Suprapubic skin (tissue), 4 donors: ENCODE data around the gene LRP11. TPM values are rescaled to one million over a fixed set of nuclear protein-coding genes. Genes with fewer than 3 reads are reported as not detected.

Experiments
- DNase-seq, 2 donors: peaks; one replicate each; pipeline ENCODE4 v3.0.0-alpha.2; 2019; ENCODE audit warnings: low spot score in 2 of 2
- H3K27ac ChIP-seq: fragments of 200-600 bp; sonication (generic); one replicate; pipeline ENCODE4 v1.5.1; 2019
- H3K27me3 ChIP-seq: fragments of 200-600 bp; sonication (generic); one replicate; pipeline ENCODE4 v1.5.1; 2019
- H3K36me3 ChIP-seq: fragments of 200-600 bp; sonication (generic); one replicate; pipeline ENCODE4 v1.5.1; 2019
- H3K4me1 ChIP-seq: fragments of 200-600 bp; sonication (generic); one replicate; pipeline ENCODE4 v1.5.1; 2019
- H3K4me3 ChIP-seq: fragments of 200-600 bp; sonication (generic); one replicate; pipeline ENCODE4 v1.5.1; 2019; ENCODE audit warnings: mild to moderate bottlenecking
- H3K9me3 ChIP-seq: fragments of 200-600 bp; sonication (generic); one replicate; pipeline ENCODE4 v1.5.1; 2019
- EP300 ChIP-seq: sonication (generic); formaldehyde crosslinking; IDR thresholded peaks from one replicate; pipeline ENCODE4 v1.6.1; 2017; ENCODE audit warnings: antibody characterized with exemption
- POLR2A ChIP-seq, 2 donors: fragments of 450-650 bp; IDR thresholded peaks; one replicate each; pipeline ENCODE4 v1.6.1; 2017; ENCODE audit warnings: antibody characterized with exemption in 2 of 2, mild to moderate bottlenecking in 2 of 2, moderate library complexity in 2 of 2
- POLR2AphosphoS5 ChIP-seq, 3 donors: sonication (generic); formaldehyde crosslinking; IDR thresholded peaks; one replicate each; pipeline ENCODE4 v1.6.1; 2017; ENCODE audit warnings: antibody characterized with exemption in 3 of 3
- WGBS: methylation state at CpG from one replicate; pipeline ENCODE4 v1.1.5; 2018; 5-methylcytosine and 5-hydroxymethylcytosine counted together
- total RNA-seq, 4 donors: library from RNA; depleted of rRNA; stranded (reverse); fragments of >200 nt; gene quantifications; one replicate each; pipeline ENCODE4 v1.1.0, GENCODE V29; 2016
- TF ChIP-seq, protein P1 (sequence below), 2 donors: fragments of 200-600 bp in 1 of 2; fragments of 450-650 bp in 1 of 2; sonication (generic) in 1 of 2; IDR thresholded peaks; one replicate each; pipeline ENCODE4 v1.5.1; 2016 to 2019; ENCODE audit warnings: antibody characterized with exemption in 2 of 2, mild to moderate bottlenecking in 1 of 2, moderate library complexity in 1 of 2

Gene LRP11
- total RNA-seq, 4 donors from 2014 or later = 43.6 to 77.2 (median 68.4) TPM

DNA sequence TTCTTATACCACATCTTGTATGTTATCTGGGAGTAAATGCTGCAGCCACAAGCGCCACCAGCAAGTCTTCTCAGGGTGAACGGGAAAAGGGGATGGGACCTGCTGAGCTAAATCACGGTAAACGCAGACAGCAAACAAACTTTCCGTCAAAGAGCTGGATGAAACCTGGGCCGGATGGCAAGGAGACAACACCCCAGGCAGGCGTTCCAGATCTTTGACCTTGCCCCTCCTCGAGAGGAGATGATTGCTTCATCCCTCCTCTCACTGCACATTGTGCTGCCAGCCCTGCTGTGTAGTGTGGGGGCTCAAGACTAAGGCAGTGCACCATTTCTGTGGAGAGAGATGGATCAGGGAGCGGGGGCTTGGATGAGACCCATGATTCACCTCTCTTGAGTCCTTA is 23.9 kb upstream of the LRP11 start:
- Histone ChIP-seq H3K27me3 (no peaks in the 10 kb centered on the region), H3K9me3 (no peaks in the 10 kb centered on the region), H3K4me1 (peaks cover 39% of the 10 kb centered on the region), H3K4me3 (no peak overlapping the region), H3K27ac (peak overlapping the region; percentile 27), H3K36me3 (no peaks in the 10 kb centered on the region)
- no peak for DNase-seq
- TF ChIP-seq, protein P1, sequence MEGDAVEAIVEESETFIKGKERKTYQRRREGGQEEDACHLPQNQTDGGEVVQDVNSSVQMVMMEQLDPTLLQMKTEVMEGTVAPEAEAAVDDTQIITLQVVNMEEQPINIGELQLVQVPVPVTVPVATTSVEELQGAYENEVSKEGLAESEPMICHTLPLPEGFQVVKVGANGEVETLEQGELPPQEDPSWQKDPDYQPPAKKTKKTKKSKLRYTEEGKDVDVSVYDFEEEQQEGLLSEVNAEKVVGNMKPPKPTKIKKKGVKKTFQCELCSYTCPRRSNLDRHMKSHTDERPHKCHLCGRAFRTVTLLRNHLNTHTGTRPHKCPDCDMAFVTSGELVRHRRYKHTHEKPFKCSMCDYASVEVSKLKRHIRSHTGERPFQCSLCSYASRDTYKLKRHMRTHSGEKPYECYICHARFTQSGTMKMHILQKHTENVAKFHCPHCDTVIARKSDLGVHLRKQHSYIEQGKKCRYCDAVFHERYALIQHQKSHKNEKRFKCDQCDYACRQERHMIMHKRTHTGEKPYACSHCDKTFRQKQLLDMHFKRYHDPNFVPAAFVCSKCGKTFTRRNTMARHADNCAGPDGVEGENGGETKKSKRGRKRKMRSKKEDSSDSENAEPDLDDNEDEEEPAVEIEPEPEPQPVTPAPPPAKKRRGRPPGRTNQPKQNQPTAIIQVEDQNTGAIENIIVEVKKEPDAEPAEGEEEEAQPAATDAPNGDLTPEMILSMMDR (IDR thresholded peaks at IDR 0.05) = no peak
- TF ChIP-seq POLR2AphosphoS5 (IDR thresholded peaks at IDR 0.05) (no peak), EP300 (no peak), POLR2A (IDR thresholded peaks at IDR 0.05) (no peak)
- 48% methylated on average over 8 of the region's 9 CpGs for WGBS

DNA sequence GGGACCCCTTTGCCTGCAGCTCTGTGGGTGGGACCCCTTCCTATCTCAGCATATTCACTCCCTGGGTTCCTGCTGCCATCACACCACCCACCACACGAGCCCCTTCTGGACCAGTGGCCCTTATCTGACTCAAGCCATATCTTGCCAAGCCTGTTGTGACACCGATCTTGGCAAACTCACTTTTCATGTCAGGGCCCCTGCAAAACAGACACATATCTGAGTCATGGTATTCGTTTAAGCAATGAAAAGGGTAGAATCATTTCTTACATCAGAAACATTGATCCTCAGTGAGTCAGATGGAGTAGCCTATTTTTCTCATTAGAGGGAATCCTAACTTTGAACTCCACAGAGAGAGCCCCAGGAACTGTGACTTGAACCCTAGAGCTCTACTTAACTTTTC is 23.2 kb upstream of the LRP11 start:
- Histone ChIP-seq H3K9me3 (no peaks in the 10 kb centered on the region), H3K4me1 (peaks cover 39% of the 10 kb centered on the region), H3K27me3 (no peaks in the 10 kb centered on the region), H3K36me3 (no peaks in the 10 kb centered on the region), H3K4me3 (no peak overlapping the region), H3K27ac (no peak overlapping the region)
- TF ChIP-seq, protein P1 (IDR thresholded peaks at IDR 0.05) = no peak
- no peak for TF ChIP-seq EP300
- peak in 1 of 3 donors; percentile 23 for TF ChIP-seq POLR2AphosphoS5 (IDR thresholded peaks at IDR 0.05)
- peak in 1 of 2 donors; percentile 82 for DNase-seq
- WGBS = 59% methylated on average over 3 of the region's 3 CpGs

- DNase-seq = no peak
- H3K4me1 ChIP-seq = peaks cover 35% of the 10 kb centered on the region
- no peaks in the 10 kb centered on the region for H3K27me3 ChIP-seq
- WGBS = 72% methylated on average over 3 of the region's 3 CpGs
- no peak overlapping the region for H3K27ac ChIP-seq
- no peaks in the 10 kb centered on the region for H3K9me3 ChIP-seq
- TF ChIP-seq POLR2A (IDR thresholded peaks at IDR 0.05) = no peak
- H3K4me3 ChIP-seq = no peak overlapping the region
- no peaks in the 10 kb centered on the region for H3K36me3 ChIP-seq
These were observed 21.7 kb upstream of the LRP11 start for GRCh38 chr6:149885888-149886287.

DNA sequence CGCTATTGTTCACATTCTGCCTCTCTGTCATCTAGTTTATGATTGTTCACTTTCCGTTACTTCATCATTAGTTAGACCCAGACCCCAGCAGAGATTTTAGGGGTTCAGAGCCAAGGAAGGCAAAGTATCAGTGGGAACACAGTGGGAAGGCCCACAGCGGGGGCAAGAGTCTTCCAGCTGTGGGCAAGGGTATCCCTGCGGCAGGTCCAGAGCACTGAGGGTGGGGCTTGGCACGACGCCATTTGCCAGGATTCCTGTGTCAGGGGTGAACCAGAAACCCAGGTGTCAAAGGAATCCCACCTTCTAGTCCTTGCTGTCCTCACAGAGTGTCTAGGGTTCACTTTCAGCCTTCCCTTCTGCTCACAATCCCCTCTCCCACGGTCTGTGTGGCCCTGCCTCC is 20.5 kb upstream of the LRP11 start:
- TF ChIP-seq POLR2AphosphoS5 (IDR thresholded peaks at IDR 0.05) (no peak), EP300 (no peak), POLR2A (IDR thresholded peaks at IDR 0.05) (no peak)
- TF ChIP-seq, protein P1 (IDR thresholded peaks at IDR 0.05) = no peak
- peak in 1 of 2 donors; percentile 61 for DNase-seq
- Histone ChIP-seq H3K36me3 (no peaks in the 10 kb centered on the region), H3K4me3 (no peak overlapping the region), H3K9me3 (no peaks in the 10 kb centered on the region), H3K4me1 (peaks cover 26% of the 10 kb centered on the region), H3K27ac (no peak overlapping the region), H3K27me3 (no peaks in the 10 kb centered on the region)
- 74% methylated on average over 7 of the region's 7 CpGs for WGBS

DNA sequence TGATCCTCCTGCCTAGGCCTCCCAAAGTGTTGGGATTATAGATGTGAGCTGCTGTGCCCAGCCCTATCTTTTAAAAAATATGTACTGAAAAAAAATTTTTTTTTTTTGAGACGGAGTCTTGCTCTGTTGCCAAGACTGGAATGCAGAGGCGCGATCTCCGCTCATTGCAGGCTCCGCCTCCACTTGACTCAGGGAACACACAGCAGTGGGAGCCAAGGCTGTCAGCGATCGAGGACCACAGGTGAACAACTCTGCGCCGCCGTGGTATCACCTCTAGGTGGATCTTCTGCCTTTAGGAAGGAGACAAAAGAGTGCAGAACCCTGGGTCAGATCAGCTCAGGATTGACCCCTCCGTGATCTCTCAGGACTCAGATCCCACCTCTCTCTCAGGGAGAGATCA is 20.1 kb upstream of the LRP11 start:
- WGBS = 39% methylated on average over 11 of the region's 11 CpGs
- Histone ChIP-seq H3K36me3 (no peaks in the 10 kb centered on the region), H3K27me3 (no peaks in the 10 kb centered on the region), H3K27ac (no peak overlapping the region), H3K4me1 (peaks cover 26% of the 10 kb centered on the region), H3K9me3 (no peaks in the 10 kb centered on the region), H3K4me3 (no peak overlapping the region)
- peak in 1 of 2 donors; percentile 69 for DNase-seq
- TF ChIP-seq POLR2A (IDR thresholded peaks at IDR 0.05) (no peak), EP300 (no peak), POLR2AphosphoS5 (IDR thresholded peaks at IDR 0.05) (no peak)
- TF ChIP-seq, protein P1 (IDR thresholded peaks at IDR 0.05) = no peak

- TF ChIP-seq, protein P1 (IDR thresholded peaks at IDR 0.05) = no peak
- no peak for TF ChIP-seq EP300
- no peak for TF ChIP-seq POLR2A (IDR thresholded peaks at IDR 0.05)
- TF ChIP-seq POLR2AphosphoS5 (IDR thresholded peaks at IDR 0.05) = no peak
- WGBS = 94% methylated on average over 2 of the region's 2 CpGs
- DNase-seq = no peak
These were observed 17.7 kb upstream of the LRP11 start for GRCh38 chr6:149881860-149882259.

More at GRCh38 chr6:149881860-149882259, 17.7 kb upstream of the LRP11 start:
- Histone ChIP-seq H3K36me3 (no peaks in the 10 kb centered on the region), H3K27ac (no peak overlapping the region), H3K27me3 (no peaks in the 10 kb centered on the region), H3K4me1 (peaks cover 8% of the 10 kb centered on the region), H3K9me3 (no peaks in the 10 kb centered on the region), H3K4me3 (no peak overlapping the region)
